GM19239 (cell line): Measurements from ENCODE around the gene TPRX1.
"Not testable (repeated sequence)": the region's sequence is repeated elsewhere in the genome, so short reads cannot be mapped to it uniquely, and the experiment has no call there.

Source experiments
- DNase-seq: peaks from one replicate; pipeline ENCODE4 v3.0.0; 2011; ENCODE audit warnings: low spot score; ENCODE audit not compliant: insufficient read length
- FAIRE-seq: peaks from 2 replicates; lab custom pipeline; 2011; peaks lifted over from hg19 to GRCh38; lab: Jason Lieb, UNC

Gene TPRX1

DNA sequence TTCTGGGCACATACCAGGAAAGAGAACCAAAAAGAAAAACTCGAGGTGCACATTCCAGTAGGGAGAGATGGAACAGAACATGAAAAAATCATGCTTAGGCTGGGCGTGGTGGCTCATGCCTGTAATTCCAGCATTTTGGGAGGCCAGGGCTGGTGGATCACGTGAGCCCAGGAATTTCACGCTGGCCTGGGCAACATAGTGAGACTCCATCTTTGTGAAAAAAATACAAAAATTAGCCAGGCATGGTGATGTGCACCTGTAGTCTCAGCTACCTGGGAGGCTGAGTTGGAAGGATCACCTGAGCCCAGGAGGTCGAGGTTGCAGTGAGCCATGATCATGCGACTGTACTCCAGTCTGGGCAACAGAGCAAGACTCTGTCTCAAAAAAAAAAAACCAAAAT lies 33.1 kb downstream of the TPRX1 start:
- FAIRE-seq, DNase-seq: not testable (repeated sequence)

- FAIRE-seq (no peak), DNase-seq (no peak)
Observed at GRCh38 chr19:47769534-47769933, 34.8 kb downstream of the TPRX1 start.

- no peak for DNase-seq
- no peak for FAIRE-seq
Observed at GRCh38 chr19:47768604-47769003, 35.7 kb downstream of the TPRX1 start.

DNA sequence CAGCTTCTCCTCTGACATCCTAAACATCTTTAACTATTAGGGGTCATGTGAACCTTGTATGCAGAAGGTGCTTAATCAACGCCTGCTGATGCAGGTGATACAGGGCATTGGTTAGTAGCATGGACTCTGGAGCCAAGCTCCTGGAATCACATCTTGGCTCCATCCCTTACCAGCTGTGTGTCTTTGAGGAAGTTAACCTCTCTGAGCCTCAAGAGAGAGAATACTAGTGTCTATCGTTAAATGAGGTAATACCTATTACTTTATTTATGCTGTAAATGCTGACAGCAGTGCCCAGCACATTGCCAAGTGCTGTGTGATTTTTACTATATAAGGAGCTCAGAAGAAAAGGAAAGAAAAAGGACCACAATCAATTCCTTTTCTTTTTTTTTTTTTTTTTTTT lies 37.0 kb downstream of the TPRX1 start:
- FAIRE-seq (no peak), DNase-seq (no peak)

- DNase-seq (no peak), FAIRE-seq (no peak)
Observed at GRCh38 chr19:47766670-47767069, 37.7 kb downstream of the TPRX1 start.

DNA sequence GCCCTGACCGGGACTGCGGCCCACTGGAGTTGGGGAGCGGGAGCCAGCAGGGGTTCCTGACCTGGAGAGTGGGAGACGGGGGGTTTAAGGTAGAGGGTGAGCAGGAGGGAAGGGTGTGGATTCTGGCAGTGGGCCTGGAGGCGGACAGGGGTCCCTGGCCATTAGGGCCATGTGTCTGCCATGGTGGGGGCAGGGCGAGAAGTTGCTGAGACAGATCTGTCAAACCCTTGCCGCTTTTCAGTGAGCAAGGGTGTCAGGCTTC lies 38.1 kb downstream of the TPRX1 start:
- FAIRE-seq (no peak), DNase-seq (no peak)

GRCh38 chr19:47765523-47766358 lies 38.6 kb downstream of the TPRX1 start:
- DNase-seq (no peak), FAIRE-seq (no peak)

- not testable (repeated sequence) for FAIRE-seq, DNase-seq
Observed at GRCh38 chr19:47764705-47765104, 39.6 kb downstream of the TPRX1 start.

- no peak for DNase-seq
Observed at GRCh38 chr19:47762615-47763308, 41.6 kb downstream of the TPRX1 start.

DNA sequence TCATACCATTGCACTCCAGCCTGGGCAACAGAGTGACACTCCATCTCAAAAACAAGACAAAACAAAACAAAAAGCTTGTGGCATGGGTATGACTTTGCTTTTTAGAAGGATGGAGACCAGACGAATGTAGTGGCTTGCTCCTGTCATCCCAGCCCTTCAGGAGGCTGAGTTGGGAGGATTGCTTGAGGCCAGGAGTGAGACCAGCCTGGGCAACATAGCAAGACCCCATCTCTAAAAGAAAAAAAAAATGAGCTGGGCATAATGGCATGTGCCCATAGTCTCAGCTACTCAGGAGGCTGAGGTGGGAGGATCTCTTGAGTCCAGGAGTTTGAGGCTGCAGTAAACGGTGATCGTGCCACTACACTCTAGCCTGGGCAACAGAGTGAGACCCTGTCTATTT lies 42.2 kb downstream of the TPRX1 start:
- FAIRE-seq: no peak

More at GRCh38 chr19:47762615-47763308, 41.6 kb downstream of the TPRX1 start:
- FAIRE-seq: no peak

GRCh38 chr19:47761566-47761965 lies 42.8 kb downstream of the TPRX1 start:
- DNase-seq (no peak), FAIRE-seq (no peak)

More for the DNA sequence above, 42.2 kb downstream of the TPRX1 start:
- DNase-seq: no peak

DNA sequence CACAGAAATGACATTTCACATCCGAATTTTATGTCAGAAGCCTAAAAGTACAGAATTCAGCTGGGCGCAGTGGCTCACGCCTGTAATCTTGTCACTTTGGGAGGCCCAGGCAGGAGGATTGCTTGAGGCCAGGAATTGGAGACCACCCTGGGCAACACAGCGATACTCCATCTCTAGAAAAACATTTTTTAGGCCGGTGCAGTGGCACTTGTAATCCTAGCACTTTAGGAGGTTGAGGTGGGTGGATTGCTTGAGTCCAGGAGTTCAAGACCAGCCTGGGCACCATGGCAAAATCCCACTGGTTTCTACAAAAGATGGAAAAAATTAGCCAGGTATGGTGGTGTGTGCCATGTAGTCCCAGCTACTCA lies 43.7 kb downstream of the TPRX1 start:
- FAIRE-seq (no peak), DNase-seq (no peak)

DNA sequence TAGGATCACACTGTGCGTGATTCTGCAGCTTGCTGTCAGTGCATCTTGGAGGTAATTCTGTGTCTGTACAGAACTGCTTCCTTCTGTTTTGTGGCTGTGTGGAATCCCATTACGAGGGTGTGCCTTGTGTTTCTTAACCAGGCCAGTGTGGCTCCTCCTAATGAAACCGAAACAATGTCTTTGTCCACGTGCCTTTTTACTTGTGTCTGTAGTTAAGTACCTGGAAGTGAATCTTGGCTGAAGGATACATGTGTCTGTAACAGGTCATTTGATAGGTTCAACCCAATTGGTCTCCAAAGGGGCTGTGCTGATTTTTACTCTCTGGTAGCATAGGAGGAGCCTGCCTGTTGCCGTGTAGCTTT lies 45.9 kb downstream of the TPRX1 start:
- DNase-seq: no peak
- FAIRE-seq: no peak

- no peak for FAIRE-seq
- DNase-seq: no peak
Observed at GRCh38 chr19:47757617-47758442, 46.5 kb downstream of the TPRX1 start.

- DNase-seq (no peak), FAIRE-seq (no peak)
Observed at GRCh38 chr19:47756953-47757608, 47.3 kb downstream of the TPRX1 start.

GRCh38 chr19:47756627-47756929 lies 47.8 kb downstream of the TPRX1 start:
- FAIRE-seq: no peak
- no peak for DNase-seq

DNA sequence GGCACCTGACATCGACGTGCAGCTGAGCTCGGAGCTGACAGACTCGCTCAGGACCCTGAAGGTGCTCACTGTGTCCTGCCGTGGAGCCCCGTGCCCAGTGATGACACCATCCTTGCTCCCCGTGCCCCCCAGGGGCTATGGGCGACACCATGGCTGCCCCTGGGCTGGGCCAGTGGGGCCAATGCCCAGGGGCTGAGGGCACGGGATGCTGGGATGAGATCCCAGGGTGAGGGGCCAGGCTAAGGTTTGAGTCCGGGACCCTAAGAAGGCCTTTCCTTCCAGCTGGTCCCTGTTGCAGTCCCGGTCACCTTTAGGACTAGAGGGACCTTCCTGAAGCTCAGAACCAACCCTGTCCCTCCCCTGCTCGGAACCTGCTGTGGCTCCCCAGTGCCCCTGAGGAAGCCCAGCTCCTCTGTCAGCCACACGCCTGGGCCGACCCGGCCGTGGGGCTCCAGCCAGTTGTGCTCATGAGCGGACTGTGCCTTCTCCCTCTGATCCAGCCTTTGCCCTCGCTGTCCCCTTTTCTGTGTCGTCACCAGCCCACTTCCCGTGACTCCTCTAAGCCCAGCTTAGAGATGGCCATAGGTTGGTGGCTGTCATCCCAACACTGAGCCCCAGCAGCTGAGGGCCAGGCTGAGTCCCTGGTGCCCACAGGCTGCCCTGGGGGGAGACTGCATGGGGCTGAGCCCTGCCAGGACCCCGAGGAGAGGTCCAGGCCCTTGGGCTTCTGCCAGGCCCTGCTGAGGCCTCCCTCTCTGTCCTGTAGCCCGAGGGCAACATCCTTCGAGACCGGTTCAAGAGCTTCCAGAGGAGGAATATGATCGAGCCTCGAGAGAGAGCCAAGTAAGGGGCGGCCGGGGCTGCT lies 48.4 kb downstream of the TPRX1 start:
- DNase-seq (no peak), FAIRE-seq (no peak)

GRCh38 chr19:47755065-47755761 lies 49.1 kb downstream of the TPRX1 start:
- FAIRE-seq: no peak

More at GRCh38 chr19:47755065-47755761, 49.1 kb downstream of the TPRX1 start:
- DNase-seq: no peak
